SKM-1 (cell line): ENCODE data around the gene LAMA2.

Experiments used
- DNase-seq: peaks from one replicate; lab custom pipeline; 2025; ENCODE audit not compliant: unreplicated experiment; lab: John Stamatoyannopoulos, UW

The LAMA2 gene

GRCh38 chr6:129353067-129353466 is 470.1 kb downstream of the LAMA2 start:
- no peak for DNase-seq

GRCh38 chr6:129356129-129356528 is 473.2 kb downstream of the LAMA2 start:
- no peak for DNase-seq

- DNase-seq: no peak
These were observed 477.1 kb downstream of the LAMA2 start for GRCh38 chr6:129359811-129360681.

GRCh38 chr6:129360682-129360955 is 477.7 kb downstream of the LAMA2 start:
- DNase-seq: no peak

- no peak for DNase-seq
These were observed 481.1 kb downstream of the LAMA2 start for GRCh38 chr6:129364037-129364436.

- no peak for DNase-seq
These were observed 481.8 kb downstream of the LAMA2 start for GRCh38 chr6:129364767-129365166.

GRCh38 chr6:129368076-129368475 is 485.1 kb downstream of the LAMA2 start:
- DNase-seq: no peak

GRCh38 chr6:129368970-129369369 is 486.0 kb downstream of the LAMA2 start:
- no peak for DNase-seq

GRCh38 chr6:129369737-129370136 is 486.8 kb downstream of the LAMA2 start:
- no peak for DNase-seq

DNA sequence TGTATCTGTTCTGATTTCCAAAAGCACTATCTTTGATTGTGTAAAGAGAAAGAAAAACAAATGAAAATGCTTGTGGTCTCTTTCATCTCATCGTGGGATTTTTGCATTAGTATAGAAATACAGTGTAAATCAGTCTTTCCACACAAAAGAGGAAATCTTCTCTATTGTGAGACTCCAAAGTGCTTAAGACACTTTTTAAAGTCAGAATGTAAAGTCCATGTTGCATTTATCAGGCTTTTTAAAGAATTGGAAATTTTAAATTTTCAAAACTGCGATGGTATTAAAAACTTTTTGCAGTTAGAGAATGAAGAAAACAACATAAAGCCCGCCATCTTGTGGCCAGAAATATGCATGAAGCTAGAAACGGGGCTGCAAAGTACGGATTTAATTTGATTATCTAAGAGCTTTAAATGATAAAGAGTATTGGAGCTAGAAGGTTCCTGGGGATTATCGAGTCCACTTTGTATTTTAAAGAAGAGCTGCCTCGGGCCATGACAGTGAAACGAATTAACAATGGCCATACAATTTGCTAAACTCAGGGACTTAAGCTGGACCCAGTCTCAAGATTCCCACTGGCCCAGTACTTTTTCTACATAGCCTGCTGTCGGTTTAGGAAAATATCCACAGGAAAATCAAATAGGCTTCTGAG is 487.5 kb downstream of the LAMA2 start:
- no peak for DNase-seq

DNA sequence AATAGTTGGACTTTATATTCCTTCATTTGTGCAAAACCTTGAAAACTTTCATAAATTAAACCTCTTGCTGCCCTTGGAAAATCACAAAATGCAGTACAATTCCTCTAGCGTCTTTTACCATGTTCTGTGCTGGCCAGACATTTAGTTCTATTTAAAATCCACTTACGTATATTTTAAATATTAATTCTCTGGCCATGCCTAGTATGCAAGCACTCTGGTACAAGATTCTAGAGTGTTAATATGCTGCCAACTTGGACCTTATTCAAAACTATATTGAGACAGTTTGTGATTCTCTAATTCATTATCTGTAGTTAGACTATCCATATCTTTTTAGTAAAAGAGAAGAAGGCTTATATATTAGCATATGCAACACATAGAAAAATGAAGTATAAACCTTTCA is 498.9 kb downstream of the LAMA2 start:
- no peak for DNase-seq

GRCh38 chr6:129382916-129383315 is 500.0 kb downstream of the LAMA2 start:
- DNase-seq: no peak

DNA sequence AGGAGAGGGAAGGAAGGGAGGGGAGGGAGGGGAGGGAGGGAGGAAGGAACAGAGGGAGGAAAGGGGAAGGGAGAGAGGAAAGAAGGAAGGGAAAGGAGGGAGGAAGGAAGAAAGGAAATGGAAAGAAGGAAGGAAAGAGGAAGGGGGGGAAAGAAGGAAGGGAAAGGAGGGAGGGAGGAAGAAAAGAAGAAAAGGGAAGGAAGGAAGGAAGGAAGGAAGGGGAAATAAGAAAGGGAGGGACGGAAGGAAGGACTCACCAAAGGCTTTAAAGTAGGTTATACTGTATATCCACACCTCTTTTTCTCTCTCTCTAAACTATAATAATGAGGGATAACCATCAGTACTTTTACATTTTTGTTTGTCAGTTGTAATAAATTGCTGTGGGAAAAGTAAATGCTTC is 502.2 kb downstream of the LAMA2 start:
- no peak for DNase-seq

DNA sequence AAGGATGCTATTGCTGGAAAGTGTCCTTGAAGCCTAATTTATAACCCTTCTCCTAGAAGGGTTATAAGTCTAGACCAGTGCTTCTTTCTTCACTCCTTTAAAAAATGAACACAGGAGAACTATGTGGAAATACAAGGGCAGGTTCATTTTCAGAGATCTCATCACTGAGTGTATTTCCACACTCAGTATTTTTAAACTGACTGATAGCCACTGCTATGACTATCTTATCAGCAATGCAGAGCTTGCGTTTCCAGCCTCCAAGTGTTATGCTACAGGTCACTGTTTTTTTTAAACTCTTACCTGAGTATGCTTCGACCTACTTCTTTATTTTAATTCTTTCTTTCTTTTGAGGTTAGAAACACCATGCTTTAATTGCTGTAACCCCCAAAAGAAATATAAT is 508.0 kb downstream of the LAMA2 start:
- DNase-seq: no peak

DNA sequence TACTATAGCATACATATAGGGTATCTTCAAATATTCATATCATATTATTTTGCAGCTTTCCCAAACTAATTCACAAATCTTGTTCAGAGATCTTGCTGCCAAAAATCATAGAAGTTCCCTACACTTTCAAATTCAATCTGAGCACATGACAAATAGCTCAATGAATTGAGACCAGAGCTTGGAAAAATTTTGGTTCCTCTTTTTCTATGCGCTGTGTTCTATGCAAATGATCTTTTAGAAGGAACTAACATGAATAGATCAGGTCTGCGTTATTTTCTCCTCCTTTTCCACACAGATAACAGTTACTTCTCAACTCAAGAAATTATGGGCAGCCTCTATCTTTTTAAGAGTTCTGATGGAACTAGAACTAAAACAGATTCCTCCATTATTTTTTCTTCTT is 510.7 kb downstream of the LAMA2 start:
- peak; percentile 38 for DNase-seq

GRCh38 chr6:129398764-129399163 is 515.8 kb downstream of the LAMA2 start:
- no peak for DNase-seq

GRCh38 chr6:129402244-129402643 is 519.3 kb downstream of the LAMA2 start:
- no peak for DNase-seq

GRCh38 chr6:129411092-129411491 is 528.2 kb downstream of the LAMA2 start:
- DNase-seq: no peak

DNA sequence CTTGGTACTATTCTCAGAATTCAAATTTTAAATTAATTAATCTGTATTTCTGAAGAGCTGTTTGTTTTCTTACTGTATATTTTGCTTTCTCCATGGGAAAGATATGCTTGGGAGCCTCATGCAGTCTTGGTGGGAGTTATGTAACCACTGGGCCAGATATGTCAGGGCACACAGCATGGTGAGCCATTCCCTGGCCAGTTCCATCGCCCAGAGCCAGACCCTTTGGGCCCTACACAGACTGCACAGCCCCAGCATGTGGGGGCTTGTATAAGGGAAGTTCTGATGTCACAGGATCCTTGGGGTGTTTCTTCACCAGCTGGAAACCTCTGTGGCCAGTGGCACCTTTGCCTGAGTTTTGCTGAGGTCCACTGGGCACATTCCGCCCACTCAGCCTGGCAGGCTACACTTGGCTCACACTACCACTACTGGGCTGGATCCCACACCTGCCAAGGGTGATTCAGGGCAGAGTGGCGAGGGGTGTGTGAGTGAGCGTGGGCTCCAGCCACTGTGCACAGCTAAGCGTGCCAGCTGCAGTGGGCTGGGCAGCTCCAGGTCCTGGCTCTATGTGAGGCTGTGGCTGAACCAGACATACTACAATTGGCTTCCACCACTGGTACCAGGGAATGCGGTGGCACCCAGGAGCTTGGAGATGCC is 533.5 kb downstream of the LAMA2 start:
- DNase-seq: no peak

DNA sequence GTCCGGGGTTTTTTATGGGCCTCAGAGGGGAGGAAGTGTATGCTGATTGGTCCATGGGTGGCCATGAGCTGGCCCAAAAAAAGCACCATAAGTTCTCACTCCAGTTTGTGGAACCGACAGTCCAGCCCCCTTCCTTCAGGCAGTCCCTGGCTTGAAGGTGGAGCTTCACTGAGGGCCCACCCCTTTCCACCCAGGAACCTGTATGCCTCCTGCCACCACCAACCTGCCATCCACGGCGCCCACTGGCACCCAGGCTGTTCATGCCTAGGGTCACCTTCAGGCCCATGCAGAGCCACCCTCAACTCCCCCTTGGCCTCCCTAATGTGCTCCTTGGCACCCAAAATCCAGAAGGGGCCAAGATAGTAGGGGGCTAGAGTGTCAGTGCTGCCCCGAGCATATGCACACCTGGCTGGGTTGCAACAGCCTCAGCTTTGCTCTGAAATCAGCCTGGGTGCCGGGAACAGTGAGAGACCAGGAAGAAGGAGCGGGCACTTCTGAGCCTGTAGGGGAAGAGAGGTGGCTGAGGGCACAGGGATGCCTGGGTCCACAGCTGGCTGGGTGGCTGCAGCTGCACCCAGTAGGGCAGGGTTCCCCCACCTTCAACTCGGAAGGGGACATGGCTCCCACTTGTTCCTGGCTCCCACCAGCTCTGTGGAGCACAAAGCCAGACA is 534.6 kb downstream of the LAMA2 start:
- no peak for DNase-seq

DNA sequence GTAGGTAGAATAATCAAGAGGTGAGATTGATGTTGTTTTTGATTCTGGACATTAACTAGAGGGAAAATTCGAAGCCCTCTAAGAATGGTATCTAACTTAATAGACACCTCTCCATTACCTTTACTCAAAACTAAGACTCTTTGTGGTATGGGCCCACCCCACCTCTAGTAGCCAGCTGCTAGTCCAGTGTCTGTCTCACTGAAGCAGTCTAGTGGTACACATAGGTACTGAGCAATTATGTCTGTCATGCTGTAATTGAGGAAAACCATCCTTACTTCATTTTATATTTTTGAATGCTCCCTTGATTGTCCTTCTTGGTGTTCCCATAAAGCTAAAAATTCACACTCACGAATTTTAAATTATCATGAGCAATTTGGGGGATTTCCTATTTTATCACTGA is 536.4 kb downstream of the LAMA2 start:
- no peak for DNase-seq

DNA sequence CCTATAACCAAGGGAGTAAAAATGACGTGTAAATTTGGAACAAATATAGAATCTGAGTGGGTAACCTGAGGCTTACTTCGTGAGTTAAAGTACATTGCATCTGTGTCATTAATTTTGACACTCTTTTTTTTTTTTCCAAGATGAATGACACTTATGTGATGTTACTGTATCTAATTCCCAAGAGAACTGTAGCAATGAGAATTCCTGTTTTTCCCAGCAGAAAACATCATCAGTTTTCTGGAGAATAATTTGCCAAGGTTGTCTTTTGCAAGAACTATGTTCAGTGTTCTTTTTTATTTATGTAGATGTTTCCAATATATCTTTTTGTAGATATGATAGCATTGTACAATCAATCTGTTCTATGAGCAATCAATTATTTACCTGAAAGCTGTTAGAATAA is 543.4 kb downstream of the LAMA2 start:
- DNase-seq: no peak
